SU-DHL-6 (cell line): ENCODE results near the gene MBNL1.

Experiments used
- H2AFZ ChIP-seq: fragments of 200-600 bp; sonication (generic); 2 replicates; pipeline ENCODE4 v1.6.1; 2014; ENCODE audit warnings: low read depth, mild to moderate bottlenecking, moderate library complexity, mixed read lengths, antibody characterized with exemption, low read length; ENCODE audit not compliant: severe bottlenecking
- H3F3A ChIP-seq: fragments of 200-600 bp; shearing (Covaris generic); 2 replicates; pipeline ENCODE4 v1.6.0; 2016; ENCODE audit warnings: antibody characterized with exemption, mild to moderate bottlenecking; ENCODE audit not compliant: insufficient read depth
- H3K27ac ChIP-seq: fragments of 200-600 bp; sonication (generic); 2 replicates; pipeline ENCODE4 v1.5.1; 2016; ENCODE audit warnings: low read depth, mild to moderate bottlenecking, low read length, moderate library complexity, mixed read lengths
- H3K27me3 ChIP-seq: fragments of 200-600 bp; sonication (generic), shearing (Covaris generic); 2 replicates; pipeline ENCODE4 v1.6.0; 2014; ENCODE audit warnings: mild to moderate bottlenecking, low read length
- H3K36me3 ChIP-seq: fragments of 200-600 bp; sonication (generic); 2 replicates; pipeline ENCODE4 v1.6.1; 2014; ENCODE audit warnings: mild to moderate bottlenecking, low read length, mixed read lengths
- H3K4me2 ChIP-seq: fragments of 300-600, 200-600 bp; shearing (Covaris generic), sonication (generic); 2 replicates; pipeline ENCODE4 v1.6.0; 2014; ENCODE audit warnings: low read length, low read depth, mild to moderate bottlenecking; ENCODE audit not compliant: poor library complexity, severe bottlenecking
- H3K4me3 ChIP-seq: fragments of 200-600 bp; sonication (generic); 2 replicates; pipeline ENCODE4 v1.5.1; 2014; ENCODE audit warnings: antibody characterized with exemption, low read length, mild to moderate bottlenecking, mixed read lengths; ENCODE audit not compliant: insufficient read depth, poor library complexity, severe bottlenecking
- H3K79me2 ChIP-seq: fragments of 200-600 bp; sonication (generic); 2 replicates; pipeline ENCODE4 v1.6.1; 2014; ENCODE audit warnings: mild to moderate bottlenecking, low read length, moderate library complexity; ENCODE audit not compliant: insufficient read depth
- H3K9ac ChIP-seq: fragments of 200-600 bp; sonication (generic); 2 replicates; pipeline ENCODE4 v1.7.0; 2014; ENCODE audit warnings: mild to moderate bottlenecking, low read length
- H3K9me2 ChIP-seq: fragments of 200-600 bp; sonication (generic); replicated peaks from 2 replicates; pipeline ENCODE4 v1.6.1; 2014; ENCODE audit warnings: low read length; ENCODE audit not compliant: insufficient read depth
- H3K9me3 ChIP-seq: fragments of 200-600 bp; sonication (generic); 2 replicates; pipeline ENCODE4 v1.6.1; 2014; ENCODE audit warnings: low read length, mixed read lengths; ENCODE audit not compliant: insufficient read depth
- H4K20me1 ChIP-seq: fragments of 200-600 bp; sonication (generic); 2 replicates; pipeline ENCODE4 v1.6.1; 2014; ENCODE audit warnings: low read depth, mild to moderate bottlenecking, antibody characterized with exemption, low read length, moderate library complexity, mixed read lengths
- CTCF ChIP-seq: fragments of 200-600 bp; sonication (generic); IDR thresholded peaks from one replicate; pipeline ENCODE4 v1.5.1; 2017; ENCODE audit warnings: antibody characterized with exemption, mild to moderate bottlenecking, low read length, moderate library complexity; ENCODE audit not compliant: insufficient read depth, poor library complexity, severe bottlenecking
- EZH2phosphoT487 ChIP-seq: fragments of 200-600 bp; sonication (generic), shearing (Covaris generic); conservative IDR thresholded peaks from 2 replicates; pipeline ENCODE4 v1.6.1; 2018; ENCODE audit warnings: mild to moderate bottlenecking, antibody characterized with exemption, low read length, moderate library complexity, mixed read lengths

MBNL1 gene

GRCh38 chr3:152469248-152470025 is 200.7 kb downstream of the MBNL1 start:
- no peaks in the 10 kb centered on the region for H3K9me2 ChIP-seq
- H3K79me2 ChIP-seq, result no peaks in the 10 kb centered on the region
- no peak overlapping the region for H3K4me2 ChIP-seq
- no peak overlapping the region for H3K27ac ChIP-seq
- no peak overlapping the region for H2AFZ ChIP-seq
- no peak overlapping the region for H3K9ac ChIP-seq
- TF ChIP-seq CTCF (no peak), EZH2phosphoT487 (no peak)
- H3K36me3 ChIP-seq, result peaks cover 16% of the 10 kb centered on the region
- H3F3A ChIP-seq, result peaks cover 70% of the 10 kb centered on the region
- no peaks in the 10 kb centered on the region for H4K20me1 ChIP-seq
- H3K27me3 ChIP-seq, result no peaks in the 10 kb centered on the region
- no peak overlapping the region for H3K4me3 ChIP-seq
- no peaks in the 10 kb centered on the region for H3K9me3 ChIP-seq

- no peaks in the 10 kb centered on the region for H3K9me2 ChIP-seq
- no peaks in the 10 kb centered on the region for H3K79me2 ChIP-seq
- no peak overlapping the region for H3K9ac ChIP-seq
- no peak overlapping the region for H3K27ac ChIP-seq
- H3K4me2 ChIP-seq, result no peak overlapping the region
- no peak for TF ChIP-seq EZH2phosphoT487
- no peak for TF ChIP-seq CTCF
- peaks cover 63% of the 10 kb centered on the region for H3F3A ChIP-seq
- no peak overlapping the region for H2AFZ ChIP-seq
- no peak overlapping the region for H3K4me3 ChIP-seq
- H3K27me3 ChIP-seq, result no peaks in the 10 kb centered on the region
- peaks cover 9% of the 10 kb centered on the region for H3K36me3 ChIP-seq
- no peaks in the 10 kb centered on the region for H4K20me1 ChIP-seq
- H3K9me3 ChIP-seq, result no peaks in the 10 kb centered on the region
Measured at GRCh38 chr3:152470095-152470494, 201.4 kb downstream of the MBNL1 start.

GRCh38 chr3:152470893-152471292 is 202.2 kb downstream of the MBNL1 start:
- Histone ChIP-seq H2AFZ (no peak overlapping the region), H3K27me3 (no peaks in the 10 kb centered on the region), H3K27ac (no peak overlapping the region), H3K36me3 (peaks cover 5% of the 10 kb centered on the region; the same call in 1 of the 2 replicates), H3K9me2 (no peaks in the 10 kb centered on the region), H3K9me3 (no peaks in the 10 kb centered on the region), H3F3A (peaks cover 55% of the 10 kb centered on the region), H3K9ac (no peak overlapping the region), H3K4me2 (no peak overlapping the region), H3K4me3 (no peak overlapping the region), H4K20me1 (no peaks in the 10 kb centered on the region), H3K79me2 (no peaks in the 10 kb centered on the region)
- TF ChIP-seq EZH2phosphoT487 (no peak), CTCF (no peak)
